ENCODE results near the gene ASB4. TPM values are rescaled to one million over a fixed set of nuclear protein-coding genes. Genes with fewer than 3 reads are reported as not detected.

ASB4 gene
- total RNA-seq, 1 experiment from 2014 or later = not detected

DNA sequence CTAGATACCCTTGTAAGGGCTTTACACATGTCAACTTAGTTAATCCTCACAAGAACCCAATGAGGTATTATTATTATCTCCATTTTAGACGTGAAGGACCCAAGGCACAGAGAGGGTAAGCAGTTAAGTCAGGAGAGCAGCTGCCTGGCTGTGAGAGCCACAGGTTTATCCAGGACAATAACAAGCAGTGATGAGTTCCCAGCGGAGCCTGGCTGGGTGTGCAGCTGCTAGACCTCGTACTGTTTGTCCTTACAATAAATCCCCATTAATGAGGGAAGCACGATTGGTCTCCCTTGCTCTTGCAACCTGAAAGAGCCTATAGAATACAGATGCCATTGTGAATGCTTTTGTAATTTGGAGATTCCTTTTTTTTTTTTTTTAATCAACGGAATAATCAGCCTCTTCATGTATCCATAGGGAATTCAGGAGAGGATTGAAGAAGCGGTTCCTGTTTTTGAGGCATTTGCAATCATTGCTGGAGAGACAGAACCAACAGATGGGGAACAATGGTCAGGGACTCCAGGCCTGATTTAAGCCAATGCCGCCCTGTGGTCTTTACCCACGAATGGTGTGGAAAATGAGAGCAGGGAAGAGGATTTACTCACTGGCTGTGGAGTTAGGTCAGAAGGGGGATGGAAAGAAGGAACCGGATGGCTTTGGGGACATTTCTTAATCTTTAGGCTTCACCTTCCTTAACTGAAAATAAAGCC is 12.3 kb upstream of the ASB4 start:
- H3K79me2 ChIP-seq (ENCODE audit: low read length) = no peaks in the 10 kb centered on the region
- no peaks in the 10 kb centered on the region for H3K9me2 ChIP-seq (replicated peaks; ENCODE audit: insufficient read depth, low read length)
- no peaks in the 10 kb centered on the region for H3K27me3 ChIP-seq (ENCODE audit: low read length)
- H3K27ac ChIP-seq (ENCODE audit: low read length) = no peak overlapping the region
- no peak for DNase-seq
- H3K36me3 ChIP-seq (ENCODE audit: insufficient read depth, low read length) = no peaks in the 10 kb centered on the region
- H3K4me1 ChIP-seq (ENCODE audit: low read length) = no peaks in the 10 kb centered on the region
- no peak overlapping the region for H2AFZ ChIP-seq (ENCODE audit: low read length)
- H3K4me3 ChIP-seq (ENCODE audit: low read length) = no peak overlapping the region
- H3K4me2 ChIP-seq (ENCODE audit: low read depth, low read length, poor library complexity, severe bottlenecking) = no peak overlapping the region
- H3K9me3 ChIP-seq (ENCODE audit: low read length) = no peaks in the 10 kb centered on the region
- H4K20me1 ChIP-seq (ENCODE audit: insufficient read depth, low read depth, low read length) = no peaks in the 10 kb centered on the region
- no peak overlapping the region for H3K9ac ChIP-seq (ENCODE audit: low read length)

DNA sequence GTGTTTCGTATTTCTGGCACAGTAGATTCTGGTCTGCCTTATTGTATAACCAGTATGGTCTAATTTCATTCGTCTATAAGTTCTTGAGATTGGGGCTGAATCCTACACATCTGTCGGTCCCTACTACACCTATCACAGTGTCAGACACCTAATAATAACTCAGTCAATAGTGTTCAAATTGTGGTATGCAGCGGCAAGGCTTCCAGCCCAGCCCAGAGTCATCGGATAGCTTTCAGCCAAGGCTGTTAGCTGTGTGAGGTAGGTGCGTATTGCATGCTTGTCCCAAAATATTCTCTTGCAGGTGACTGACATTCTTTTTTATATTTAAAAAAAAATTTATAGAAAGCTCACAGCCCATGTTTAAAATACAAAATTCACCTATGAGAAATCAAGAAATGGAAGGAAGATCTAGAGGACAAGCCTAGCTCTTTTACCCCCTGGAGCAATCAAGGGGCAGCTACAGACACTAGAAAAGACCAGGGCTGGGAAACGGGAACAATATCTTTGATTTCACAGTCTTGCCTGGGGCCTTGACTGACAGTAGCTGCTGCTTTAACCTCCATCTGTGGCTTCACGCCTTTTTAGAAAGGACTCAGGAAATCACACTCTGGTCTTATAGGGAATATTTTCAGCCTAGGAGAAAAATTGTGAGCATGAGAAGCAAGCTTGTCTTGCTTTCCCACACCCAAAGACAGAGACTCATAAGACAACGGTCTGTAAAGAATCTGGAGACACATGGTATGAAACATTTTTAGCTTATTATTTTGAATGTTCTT is 9.5 kb upstream of the ASB4 start:
- Histone ChIP-seq H2AFZ (ENCODE audit: low read length) (peak overlapping the region; percentile 84), H3K4me2 (ENCODE audit: low read depth, low read length, poor library complexity, severe bottlenecking) (no peak overlapping the region), H3K79me2 (ENCODE audit: low read length) (no peaks in the 10 kb centered on the region), H3K36me3 (ENCODE audit: insufficient read depth, low read length) (no peaks in the 10 kb centered on the region), H3K27ac (ENCODE audit: low read length) (no peak overlapping the region), H3K27me3 (ENCODE audit: low read length) (no peaks in the 10 kb centered on the region), H3K9me2 (replicated peaks; ENCODE audit: insufficient read depth, low read length) (no peaks in the 10 kb centered on the region), H4K20me1 (ENCODE audit: insufficient read depth, low read depth, low read length) (no peaks in the 10 kb centered on the region), H3K4me1 (ENCODE audit: low read length) (no peaks in the 10 kb centered on the region), H3K9ac (ENCODE audit: low read length) (no peak overlapping the region), H3K9me3 (ENCODE audit: low read length) (no peaks in the 10 kb centered on the region), H3K4me3 (ENCODE audit: low read length) (no peak overlapping the region)
- DNase-seq = no peak

DNA sequence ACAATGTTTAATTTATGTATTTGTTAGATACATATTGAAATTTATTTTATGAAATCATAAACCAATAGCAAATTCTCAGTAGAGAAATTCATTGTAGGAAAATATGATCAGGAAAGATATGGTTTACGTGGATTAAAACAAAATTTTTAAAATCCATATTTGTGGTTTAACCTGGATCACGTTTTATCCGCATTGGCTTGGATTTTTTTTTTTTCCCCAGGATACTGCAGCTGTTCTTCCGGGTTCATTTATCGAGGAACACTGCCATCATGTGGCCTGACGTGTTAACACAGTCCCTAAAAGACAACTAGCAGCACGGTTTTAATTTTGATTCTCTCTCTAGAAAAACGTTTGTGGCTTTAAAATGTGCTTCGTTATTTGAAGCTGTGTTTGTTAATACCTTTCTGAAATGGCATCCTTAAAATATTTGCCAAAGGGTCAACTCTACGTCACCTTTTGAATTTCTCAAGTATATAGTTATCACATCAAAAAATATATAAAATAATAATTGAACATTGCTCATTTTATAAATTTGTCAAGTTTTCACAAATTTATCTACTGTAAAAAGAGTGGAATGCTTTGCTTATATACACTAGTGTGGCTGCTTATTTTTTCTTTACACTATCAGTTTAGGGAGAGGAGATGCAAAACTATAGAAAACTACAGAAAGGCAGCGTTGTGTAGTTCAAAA is 8.7 kb upstream of the ASB4 start:
- H3K4me1 ChIP-seq (ENCODE audit: low read length) = no peaks in the 10 kb centered on the region
- H3K4me3 ChIP-seq (ENCODE audit: low read length) = no peak overlapping the region
- H3K9me2 ChIP-seq (replicated peaks; ENCODE audit: insufficient read depth, low read length) = no peaks in the 10 kb centered on the region
- H3K27me3 ChIP-seq (ENCODE audit: low read length) = no peaks in the 10 kb centered on the region
- H3K9ac ChIP-seq (ENCODE audit: low read length) = no peak overlapping the region
- H3K4me2 ChIP-seq (ENCODE audit: low read depth, low read length, poor library complexity, severe bottlenecking) = no peak overlapping the region
- no peak overlapping the region for H3K27ac ChIP-seq (ENCODE audit: low read length)
- DNase-seq = peak; percentile 83
- H3K36me3 ChIP-seq (ENCODE audit: insufficient read depth, low read length) = no peaks in the 10 kb centered on the region
- H3K79me2 ChIP-seq (ENCODE audit: low read length) = no peaks in the 10 kb centered on the region
- H2AFZ ChIP-seq (ENCODE audit: low read length) = peak overlapping the region; percentile 84; the same call in 1 of the 2 replicates
- no peaks in the 10 kb centered on the region for H4K20me1 ChIP-seq (ENCODE audit: insufficient read depth, low read depth, low read length)
- H3K9me3 ChIP-seq (ENCODE audit: low read length) = no peaks in the 10 kb centered on the region

DNA sequence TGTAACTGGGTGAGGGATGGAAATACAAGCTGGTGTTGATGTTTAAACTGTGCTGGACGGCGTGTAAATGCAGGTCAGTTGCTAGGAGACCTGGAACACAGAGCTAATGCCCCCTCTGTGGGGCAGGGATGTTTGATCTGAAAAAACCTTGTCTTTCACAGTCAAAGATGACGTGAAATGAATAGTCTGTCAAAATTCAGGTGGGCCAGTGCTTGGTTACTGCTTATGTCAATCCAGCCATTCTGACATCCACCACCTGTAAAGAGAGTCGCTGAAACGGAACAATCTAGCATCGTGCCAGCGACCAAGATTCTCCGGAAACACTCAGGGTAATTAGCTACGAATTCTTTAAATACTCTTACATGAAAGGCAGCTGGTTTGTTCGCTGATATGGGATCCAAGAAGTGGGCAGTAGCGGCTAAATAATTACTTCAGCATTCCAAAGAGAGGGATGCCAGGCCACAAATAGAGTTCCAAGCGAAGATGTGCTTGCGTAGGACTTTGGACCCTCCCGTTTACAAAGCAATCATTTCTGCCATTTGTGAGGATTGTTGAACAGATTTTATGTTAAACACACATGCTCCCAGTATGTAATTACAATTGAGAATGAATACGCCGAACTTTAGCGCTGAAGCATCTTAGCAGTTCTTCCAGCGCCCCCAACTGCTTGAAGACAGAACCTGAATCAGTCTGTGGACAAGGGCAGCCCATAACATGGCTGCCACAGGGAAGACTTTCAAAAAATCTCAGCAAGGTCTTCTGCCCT is 7.3 kb upstream of the ASB4 start:
- no peak overlapping the region for H3K4me3 ChIP-seq (ENCODE audit: low read length)
- H2AFZ ChIP-seq (ENCODE audit: low read length) = 0 out of 2 replicates have a peak overlapping the region, but pooled peaks have one; percentile 14
- DNase-seq = peak; percentile 59
- no peaks in the 10 kb centered on the region for H3K79me2 ChIP-seq (ENCODE audit: low read length)
- H3K4me2 ChIP-seq (ENCODE audit: low read depth, low read length, poor library complexity, severe bottlenecking) = no peak overlapping the region
- H3K36me3 ChIP-seq (ENCODE audit: insufficient read depth, low read length) = no peaks in the 10 kb centered on the region
- no peaks in the 10 kb centered on the region for H3K9me3 ChIP-seq (ENCODE audit: low read length)
- no peaks in the 10 kb centered on the region for H3K27me3 ChIP-seq (ENCODE audit: low read length)
- H3K9ac ChIP-seq (ENCODE audit: low read length) = no peak overlapping the region
- no peaks in the 10 kb centered on the region for H4K20me1 ChIP-seq (ENCODE audit: insufficient read depth, low read depth, low read length)
- H3K27ac ChIP-seq (ENCODE audit: low read length) = no peak overlapping the region
- H3K9me2 ChIP-seq (replicated peaks; ENCODE audit: insufficient read depth, low read length) = no peaks in the 10 kb centered on the region
- H3K4me1 ChIP-seq (ENCODE audit: low read length) = no peaks in the 10 kb centered on the region

DNA sequence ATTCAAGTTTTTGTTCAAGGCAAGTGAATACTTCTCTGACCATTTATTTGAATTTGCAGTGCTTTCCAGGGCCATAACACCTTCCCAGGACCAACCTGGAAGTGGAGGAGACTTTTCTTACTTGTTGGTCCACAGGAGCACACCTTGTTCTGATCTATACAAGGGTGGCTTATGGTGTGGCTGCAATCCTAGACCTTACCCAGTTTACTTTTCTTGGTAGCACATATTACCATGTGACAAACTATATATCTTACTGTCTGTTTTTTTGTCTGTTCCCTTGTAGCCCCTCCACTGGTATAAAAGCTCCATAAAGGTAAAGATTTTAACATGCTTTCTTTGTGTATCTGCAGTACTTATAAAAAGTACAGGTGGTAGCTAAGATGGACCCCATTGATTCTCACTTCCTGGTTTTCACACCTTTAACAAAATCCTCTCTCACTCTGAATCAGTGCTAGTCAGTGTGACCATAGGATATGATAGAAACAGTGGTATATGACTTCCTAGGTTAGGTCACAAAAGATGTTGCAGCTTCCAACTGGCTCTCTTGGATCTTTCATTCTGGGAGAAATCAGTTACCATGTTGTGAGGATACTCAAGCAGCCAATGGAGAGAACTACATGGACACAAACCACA is 5.6 kb upstream of the ASB4 start:
- Histone ChIP-seq H3K27ac (ENCODE audit: low read length) (no peak overlapping the region), H3K9ac (ENCODE audit: low read length) (no peak overlapping the region), H4K20me1 (ENCODE audit: insufficient read depth, low read depth, low read length) (no peaks in the 10 kb centered on the region), H2AFZ (ENCODE audit: low read length) (no peak overlapping the region), H3K9me2 (replicated peaks; ENCODE audit: insufficient read depth, low read length) (no peaks in the 10 kb centered on the region), H3K27me3 (ENCODE audit: low read length) (no peaks in the 10 kb centered on the region), H3K4me1 (ENCODE audit: low read length) (no peaks in the 10 kb centered on the region), H3K4me2 (ENCODE audit: low read depth, low read length, poor library complexity, severe bottlenecking) (no peak overlapping the region), H3K79me2 (ENCODE audit: low read length) (no peaks in the 10 kb centered on the region), H3K36me3 (ENCODE audit: insufficient read depth, low read length) (no peaks in the 10 kb centered on the region), H3K4me3 (ENCODE audit: low read length) (no peak overlapping the region), H3K9me3 (ENCODE audit: low read length) (no peaks in the 10 kb centered on the region)
- DNase-seq = no peak

DNA sequence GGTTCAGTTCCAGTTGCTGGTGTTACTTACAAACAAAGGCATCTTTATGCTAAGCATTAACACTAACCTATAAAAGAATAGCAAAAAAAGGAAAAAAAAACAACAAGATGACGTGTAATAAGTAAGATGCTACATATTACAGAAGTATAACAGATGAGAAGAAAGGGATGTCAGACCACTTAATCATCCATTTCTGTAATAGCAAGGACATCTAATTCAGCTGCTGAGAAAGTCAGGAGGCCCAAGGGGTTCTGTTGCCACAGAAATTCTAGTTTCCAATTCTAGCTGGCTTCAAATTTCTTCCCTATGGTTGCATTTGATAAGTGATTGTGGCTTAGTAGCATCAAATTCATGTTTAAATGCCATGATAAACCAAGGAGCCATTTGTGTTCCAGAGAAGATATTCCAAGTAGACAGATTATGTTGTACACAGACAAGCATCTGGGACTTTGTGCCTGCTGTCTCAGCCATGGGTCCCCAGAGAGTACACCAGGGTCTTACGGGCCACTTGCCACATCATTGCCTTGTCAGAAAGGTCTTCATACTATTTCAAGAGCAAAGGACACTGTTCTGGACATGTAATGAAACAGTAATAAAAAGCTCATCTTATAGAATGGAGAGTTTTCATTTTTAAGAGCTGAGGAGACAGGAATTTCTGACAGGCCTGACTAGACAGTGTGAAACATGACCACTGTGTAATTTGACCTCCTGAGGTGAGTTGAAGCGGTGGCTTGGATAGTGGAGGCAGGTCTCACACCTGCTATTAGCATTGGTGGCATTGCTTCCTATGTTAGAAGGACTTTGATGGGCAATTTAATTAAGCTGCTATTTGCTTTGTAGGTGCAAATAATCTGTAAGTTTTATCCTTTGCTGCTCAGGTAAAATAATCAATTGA is 4.2 kb upstream of the ASB4 start:
- no peak for DNase-seq
- no peak overlapping the region for H3K9ac ChIP-seq (ENCODE audit: low read length)
- H3K4me3 ChIP-seq (ENCODE audit: low read length) = no peak overlapping the region
- H3K27ac ChIP-seq (ENCODE audit: low read length) = no peak overlapping the region
- H3K9me2 ChIP-seq (replicated peaks; ENCODE audit: insufficient read depth, low read length) = no peaks in the 10 kb centered on the region
- no peaks in the 10 kb centered on the region for H3K9me3 ChIP-seq (ENCODE audit: low read length)
- H3K4me2 ChIP-seq (ENCODE audit: low read depth, low read length, poor library complexity, severe bottlenecking) = no peak overlapping the region
- H3K79me2 ChIP-seq (ENCODE audit: low read length) = no peaks in the 10 kb centered on the region
- H3K27me3 ChIP-seq (ENCODE audit: low read length) = no peaks in the 10 kb centered on the region
- H3K4me1 ChIP-seq (ENCODE audit: low read length) = no peaks in the 10 kb centered on the region
- H3K36me3 ChIP-seq (ENCODE audit: insufficient read depth, low read length) = no peaks in the 10 kb centered on the region
- H2AFZ ChIP-seq (ENCODE audit: low read length) = no peak overlapping the region
- H4K20me1 ChIP-seq (ENCODE audit: insufficient read depth, low read depth, low read length) = no peaks in the 10 kb centered on the region

DNA sequence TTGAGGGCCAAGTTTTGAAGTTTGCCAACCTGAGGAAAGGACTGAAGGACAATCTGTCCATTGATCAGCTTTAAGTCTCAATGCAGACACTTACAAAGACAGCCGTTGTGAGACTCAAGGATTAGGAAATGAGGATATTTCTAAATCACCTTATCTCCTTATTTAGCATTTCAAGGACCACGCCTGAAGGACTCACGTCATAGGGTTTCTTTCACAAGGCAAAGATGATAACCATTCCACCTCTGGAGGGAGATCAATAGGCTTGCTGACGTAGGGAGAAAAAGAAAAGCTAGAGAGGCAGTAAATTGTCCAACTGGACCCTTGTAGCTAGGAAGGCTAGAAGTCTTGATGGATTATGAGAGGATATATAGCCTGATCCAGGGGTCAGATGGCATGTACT is 3.3 kb upstream of the ASB4 start:
- Histone ChIP-seq H3K4me2 (ENCODE audit: low read depth, low read length, poor library complexity, severe bottlenecking) (no peak overlapping the region), H3K9ac (ENCODE audit: low read length) (no peak overlapping the region), H3K27me3 (ENCODE audit: low read length) (no peaks in the 10 kb centered on the region), H4K20me1 (ENCODE audit: insufficient read depth, low read depth, low read length) (no peaks in the 10 kb centered on the region), H3K9me2 (replicated peaks; ENCODE audit: insufficient read depth, low read length) (no peaks in the 10 kb centered on the region), H2AFZ (ENCODE audit: low read length) (no peak overlapping the region), H3K4me1 (ENCODE audit: low read length) (no peaks in the 10 kb centered on the region), H3K79me2 (ENCODE audit: low read length) (no peaks in the 10 kb centered on the region), H3K36me3 (ENCODE audit: insufficient read depth, low read length) (no peaks in the 10 kb centered on the region), H3K27ac (ENCODE audit: low read length) (no peak overlapping the region), H3K9me3 (ENCODE audit: low read length) (no peaks in the 10 kb centered on the region), H3K4me3 (ENCODE audit: low read length) (no peak overlapping the region)
- DNase-seq = no peak
